ENCODE results near the gene CSRP3. TPM values are rescaled to one million over a fixed set of nuclear protein-coding genes. Genes with fewer than 3 reads are reported as not detected.

The CSRP3 gene
- total RNA-seq, 2 experiments from 2014 or later, result not detected

DNA sequence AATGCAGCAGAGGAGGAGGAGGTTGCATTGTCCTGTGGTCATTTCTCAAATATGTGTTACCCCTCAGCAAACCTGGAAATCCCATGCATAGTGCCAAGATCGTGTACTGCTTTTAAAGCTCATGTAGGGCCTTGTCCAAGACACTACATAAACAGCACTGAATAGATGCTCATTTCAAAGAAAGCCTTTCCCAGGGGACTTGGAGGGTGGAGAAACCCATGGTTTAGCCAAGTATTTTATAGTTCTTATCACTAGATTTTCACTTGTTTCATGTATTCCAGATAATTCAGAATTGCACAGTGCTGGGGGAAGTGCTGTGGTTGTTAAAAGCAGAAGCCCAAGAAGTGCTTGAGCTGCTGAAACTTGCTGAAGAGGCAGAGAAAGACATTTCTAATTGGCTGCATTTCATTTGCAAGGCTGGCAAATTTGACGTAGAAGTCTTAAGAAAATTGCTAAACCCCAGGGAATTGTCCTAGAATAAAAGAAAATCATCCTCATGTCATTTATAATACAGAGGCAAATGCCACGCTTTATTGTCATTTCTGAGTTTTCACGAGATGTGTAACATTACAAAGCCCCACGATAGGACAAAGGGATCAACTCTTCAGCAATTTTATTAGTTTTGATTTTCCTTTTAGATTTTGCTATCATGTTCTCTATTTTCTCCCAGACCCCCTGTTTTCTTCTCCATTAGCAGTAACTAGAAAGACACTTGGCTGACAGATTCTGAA, 20.1 kb downstream of the CSRP3 start:
- no peak for ATAC-seq
- no peak for DNase-seq
- intact Hi-C loops (cut with micrococcal nuclease), result no loop called here
- Mint-ChIP-seq H3K27ac (no peak overlapping the region), H3K4me3 (no peak overlapping the region), H3K36me3 (ENCODE audit: low read depth) (peaks cover 3% of the 10 kb centered on the region), H3K4me1 (ENCODE audit: low read depth) (no peaks in the 10 kb centered on the region), H3K27me3 (no peaks in the 10 kb centered on the region), H3K9me3 (no peaks in the 10 kb centered on the region)
- ChIA-PET CTCF (interaction anchor here (1.4 kb wide), 1 partner anchor 104 kb away, joined by 4 read pairs; no protein-coding TSS in a partner anchor), POLR2A (no interaction called here)
- TF ChIP-seq, protein P1, sequence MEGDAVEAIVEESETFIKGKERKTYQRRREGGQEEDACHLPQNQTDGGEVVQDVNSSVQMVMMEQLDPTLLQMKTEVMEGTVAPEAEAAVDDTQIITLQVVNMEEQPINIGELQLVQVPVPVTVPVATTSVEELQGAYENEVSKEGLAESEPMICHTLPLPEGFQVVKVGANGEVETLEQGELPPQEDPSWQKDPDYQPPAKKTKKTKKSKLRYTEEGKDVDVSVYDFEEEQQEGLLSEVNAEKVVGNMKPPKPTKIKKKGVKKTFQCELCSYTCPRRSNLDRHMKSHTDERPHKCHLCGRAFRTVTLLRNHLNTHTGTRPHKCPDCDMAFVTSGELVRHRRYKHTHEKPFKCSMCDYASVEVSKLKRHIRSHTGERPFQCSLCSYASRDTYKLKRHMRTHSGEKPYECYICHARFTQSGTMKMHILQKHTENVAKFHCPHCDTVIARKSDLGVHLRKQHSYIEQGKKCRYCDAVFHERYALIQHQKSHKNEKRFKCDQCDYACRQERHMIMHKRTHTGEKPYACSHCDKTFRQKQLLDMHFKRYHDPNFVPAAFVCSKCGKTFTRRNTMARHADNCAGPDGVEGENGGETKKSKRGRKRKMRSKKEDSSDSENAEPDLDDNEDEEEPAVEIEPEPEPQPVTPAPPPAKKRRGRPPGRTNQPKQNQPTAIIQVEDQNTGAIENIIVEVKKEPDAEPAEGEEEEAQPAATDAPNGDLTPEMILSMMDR (IDR thresholded peaks at IDR 0.05), result no peak

DNA sequence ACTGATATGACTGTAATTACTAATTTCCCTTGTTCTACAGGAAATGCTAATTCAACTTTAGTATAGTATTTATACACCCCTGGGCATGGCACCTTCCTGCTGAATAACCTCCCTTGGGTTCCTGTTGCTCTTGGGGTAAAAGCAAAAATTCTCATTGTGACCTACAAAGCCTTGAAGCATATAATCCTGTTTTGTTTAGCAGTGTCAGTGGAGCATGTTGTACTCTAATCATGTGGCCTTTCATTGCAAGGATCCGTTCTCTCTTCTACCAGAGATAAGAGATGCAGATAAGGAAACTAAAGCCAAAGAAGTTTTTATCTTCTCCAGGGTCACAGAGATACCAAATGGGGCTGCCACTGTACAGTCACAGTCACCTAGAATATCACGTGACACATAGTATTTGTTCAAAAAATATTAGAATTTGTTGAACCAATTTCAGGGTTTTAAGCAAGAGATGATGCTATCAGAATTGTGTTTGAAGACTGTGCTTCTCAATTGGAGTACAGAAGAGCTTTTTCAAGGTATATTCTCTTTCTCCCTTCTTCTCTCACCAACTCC, 25.1 kb downstream of the CSRP3 start:
- Mint-ChIP-seq H3K36me3 (ENCODE audit: low read depth) (peaks cover 36% of the 10 kb centered on the region), H3K27ac (no peak overlapping the region), H3K4me3 (no peak overlapping the region), H3K4me1 (ENCODE audit: low read depth) (no peaks in the 10 kb centered on the region), H3K9me3 (no peaks in the 10 kb centered on the region), H3K27me3 (no peaks in the 10 kb centered on the region)
- DNase-seq, result no peak
- ATAC-seq, result no peak
- POLR2A ChIA-PET, result no interaction called here
- CTCF ChIA-PET, result interaction anchor here (1.3 kb wide), 1 partner anchor 16 kb away, joined by 3 read pairs; no protein-coding TSS in a partner anchor
- intact Hi-C loops (cut with micrococcal nuclease), result no loop called here
- TF ChIP-seq, protein P1 (IDR thresholded peaks at IDR 0.05), result no peak

DNA sequence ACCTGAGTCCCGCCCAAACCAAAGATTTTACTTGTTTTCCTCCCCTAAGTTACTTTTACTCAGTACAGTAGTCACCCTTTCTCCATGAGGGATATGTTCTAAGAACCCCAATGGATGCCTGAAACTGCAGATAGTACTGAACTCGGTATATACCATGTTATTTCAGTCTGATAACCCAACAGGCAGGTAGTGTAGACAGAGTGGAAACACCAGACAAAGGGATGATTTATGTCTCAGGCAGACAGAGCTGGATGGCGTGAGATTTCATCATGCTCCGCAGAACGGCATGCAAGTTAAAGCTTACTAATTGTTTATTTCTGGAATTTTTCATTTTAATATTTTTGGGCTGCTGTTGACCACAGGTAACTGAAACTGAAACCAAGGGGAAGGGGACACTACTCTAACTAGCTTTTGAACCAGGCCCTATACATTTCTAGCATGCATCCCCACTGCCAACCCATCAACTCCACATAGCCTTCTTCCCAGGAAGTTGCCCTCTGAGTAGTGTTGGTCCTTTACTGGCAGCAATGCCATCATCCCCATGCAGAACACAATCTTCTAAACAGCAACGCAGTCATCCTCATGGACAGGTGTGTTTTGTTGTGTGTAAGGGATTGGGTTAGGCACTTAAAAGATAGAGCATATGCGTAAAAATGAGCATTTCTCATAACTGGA, 27.7 kb downstream of the CSRP3 start:
- no peaks in the 10 kb centered on the region for H3K27me3 Mint-ChIP-seq
- no peaks in the 10 kb centered on the region for H3K4me1 Mint-ChIP-seq (ENCODE audit: low read depth)
- H3K4me3 Mint-ChIP-seq, result no peak overlapping the region
- ChIA-PET CTCF (no interaction called here), POLR2A (no interaction called here)
- DNase-seq (no peak), ATAC-seq (no peak)
- H3K9me3 Mint-ChIP-seq, result no peaks in the 10 kb centered on the region
- peaks cover 49% of the 10 kb centered on the region for H3K36me3 Mint-ChIP-seq (ENCODE audit: low read depth)
- H3K27ac Mint-ChIP-seq, result no peak overlapping the region
- TF ChIP-seq, protein P1 (IDR thresholded peaks at IDR 0.05), result no peak
- intact Hi-C loops (cut with micrococcal nuclease), result no loop called here

DNA sequence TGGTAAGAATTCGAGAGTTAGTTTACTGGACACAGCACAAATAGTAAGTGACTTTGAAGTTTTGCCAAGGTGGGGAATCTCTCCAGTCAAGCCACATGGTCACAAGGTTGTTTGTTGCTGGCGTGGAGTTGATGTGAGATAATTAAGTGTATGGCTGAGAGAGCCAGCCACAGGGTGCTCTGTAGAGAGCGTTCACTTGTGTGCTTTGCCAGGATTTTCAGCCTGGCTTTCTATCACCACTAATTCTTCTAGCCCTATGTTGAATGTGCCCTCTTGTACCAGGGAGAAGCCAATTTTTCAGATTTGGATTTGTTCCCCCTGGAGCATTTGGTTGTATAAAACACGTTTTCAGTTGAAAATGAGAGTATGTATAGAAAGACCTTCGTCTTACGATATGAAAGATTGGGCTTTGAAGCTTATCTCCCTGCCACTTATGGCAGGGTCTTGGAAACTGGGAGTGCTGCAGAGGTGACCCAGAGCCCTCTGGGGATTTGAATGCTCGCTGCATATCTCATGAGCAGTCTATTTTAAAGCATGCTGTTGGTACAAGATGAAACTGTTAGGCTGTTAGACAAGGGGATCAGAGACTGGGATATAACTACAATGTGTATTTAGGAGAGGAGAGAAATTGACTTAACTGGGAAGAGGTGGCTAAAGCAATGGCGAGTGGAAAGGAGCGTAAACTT, 28.6 kb downstream of the CSRP3 start:
- intact Hi-C loops (cut with micrococcal nuclease), result no loop called here
- Mint-ChIP-seq H3K36me3 (ENCODE audit: low read depth) (peaks cover 57% of the 10 kb centered on the region), H3K4me3 (no peak overlapping the region), H3K9me3 (no peaks in the 10 kb centered on the region), H3K4me1 (ENCODE audit: low read depth) (no peaks in the 10 kb centered on the region), H3K27ac (no peak overlapping the region), H3K27me3 (no peaks in the 10 kb centered on the region)
- ChIA-PET CTCF (interaction anchor here (0.7 kb wide), 1 partner anchor 102 kb away, joined by 3 read pairs; no protein-coding TSS in a partner anchor), POLR2A (interaction anchor here (0.5 kb wide), 1 partner anchor 43 kb away, joined by 3 read pairs; no protein-coding TSS in a partner anchor)
- DNase-seq (no peak), ATAC-seq (no peak)
- TF ChIP-seq, protein P1 (IDR thresholded peaks at IDR 0.05), result no peak

All from activated CD8-positive, alpha-beta T cell treated with anti-CD3 and anti-CD28 coated beads for 36 hours (primary cell).